ENCODE data around the gene MYO6.

Gene MYO6

GRCh38 chr6:75819776-75820487, 70.9 kb downstream of the MYO6 start:
- no peak for DNase-seq (ENCODE audit: low read depth in 2 of 2, low spot score in 1 of 2)

DNA sequence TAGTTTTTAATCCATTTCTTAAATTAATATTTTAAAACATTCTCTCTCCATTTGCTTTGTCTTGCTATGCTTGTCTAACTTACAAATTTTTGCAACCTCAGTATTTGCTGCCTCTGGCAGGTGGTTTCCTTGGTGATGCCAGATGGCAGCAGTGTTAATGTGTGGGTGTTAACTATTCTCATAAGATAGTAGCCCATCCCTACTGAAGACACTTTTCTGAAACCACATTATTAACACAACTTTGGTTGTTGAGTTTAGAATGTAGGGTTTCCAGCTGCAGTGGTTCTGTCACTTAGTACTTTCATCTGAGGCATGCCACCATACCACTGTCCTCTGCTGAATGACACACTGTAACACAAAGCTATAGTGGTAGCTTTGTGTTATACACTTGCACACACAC, 75.1 kb downstream of the MYO6 start:
- DNase-seq (ENCODE audit: low read depth in 2 of 2, low spot score in 1 of 2): no peak

DNA sequence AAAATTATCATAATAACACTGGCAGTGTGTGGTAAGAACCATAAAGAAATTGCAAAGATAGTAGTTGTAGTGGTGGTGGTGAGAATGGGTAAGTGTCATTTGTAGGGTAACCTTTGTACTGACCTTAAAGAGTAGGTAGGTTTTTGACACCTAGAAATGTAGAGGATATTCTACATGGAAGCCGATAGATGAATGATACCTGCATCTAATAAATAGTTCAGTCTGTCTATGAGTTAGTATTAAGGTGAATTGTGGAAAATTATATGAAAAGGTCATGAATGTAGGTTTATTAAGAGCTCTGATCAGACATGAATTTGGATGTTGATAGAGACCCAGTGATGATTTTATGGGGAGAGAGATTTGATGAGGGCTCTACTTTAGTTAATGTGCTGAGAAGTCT, 78.1 kb downstream of the MYO6 start:
- no peak for DNase-seq (ENCODE audit: low read depth in 2 of 2, low spot score in 1 of 2)

DNA sequence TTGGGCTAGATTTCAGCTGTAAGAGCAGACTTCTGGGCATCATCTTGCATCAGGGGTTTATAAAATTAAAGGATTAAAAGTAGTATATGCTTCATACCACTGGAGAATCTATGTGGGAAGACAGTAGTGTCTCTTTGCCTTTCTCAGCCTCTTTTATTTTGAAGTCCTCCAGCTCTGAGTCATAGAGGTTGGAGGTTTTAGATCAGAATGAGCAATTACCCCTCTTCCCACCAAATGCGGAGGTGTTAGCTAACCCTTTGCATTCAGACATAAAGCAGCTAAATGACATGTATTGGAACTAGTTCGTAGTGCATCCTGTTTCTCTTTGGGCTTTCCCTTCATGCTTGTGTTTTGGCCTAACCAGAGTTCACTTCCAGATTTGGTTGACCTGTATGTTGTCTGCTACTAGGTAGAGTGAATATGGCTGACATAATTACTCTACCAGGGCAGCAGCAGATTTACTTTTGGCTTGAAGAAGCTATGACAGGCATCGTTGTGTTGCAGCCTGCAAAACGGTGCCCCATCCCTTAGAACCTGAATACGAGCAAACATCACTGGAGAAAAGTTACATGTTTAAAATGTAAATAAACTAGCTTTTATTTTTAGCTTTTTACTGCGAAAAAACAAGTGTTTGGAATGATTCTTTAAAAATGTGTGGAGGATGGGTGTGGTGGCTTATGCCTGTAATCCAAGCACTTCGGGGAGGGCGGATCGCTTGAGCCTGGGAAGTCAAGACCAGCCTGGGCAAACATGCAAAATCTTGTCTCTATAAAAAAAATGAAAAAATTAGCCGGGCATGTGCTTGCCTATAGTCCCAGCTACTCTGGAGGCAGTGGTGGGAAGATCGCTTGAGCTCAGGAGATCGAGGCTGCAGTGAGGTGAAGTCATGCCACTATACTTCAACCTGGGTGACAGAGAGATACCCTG, 82.2 kb downstream of the MYO6 start:
- DNase-seq (ENCODE audit: low read depth in 2 of 2, low spot score in 1 of 2): no peak

GRCh38 chr6:75834447-75834846, 85.4 kb downstream of the MYO6 start:
- no peak for DNase-seq (ENCODE audit: low read depth in 2 of 2, low spot score in 1 of 2)

- no peak for DNase-seq (ENCODE audit: low read depth in 2 of 2, low spot score in 1 of 2)
These were observed 93.2 kb downstream of the MYO6 start for GRCh38 chr6:75842191-75842590.

GRCh38 chr6:75842732-75843131, 93.7 kb downstream of the MYO6 start:
- no peak for DNase-seq (ENCODE audit: low read depth in 2 of 2, low spot score in 1 of 2)

DNA sequence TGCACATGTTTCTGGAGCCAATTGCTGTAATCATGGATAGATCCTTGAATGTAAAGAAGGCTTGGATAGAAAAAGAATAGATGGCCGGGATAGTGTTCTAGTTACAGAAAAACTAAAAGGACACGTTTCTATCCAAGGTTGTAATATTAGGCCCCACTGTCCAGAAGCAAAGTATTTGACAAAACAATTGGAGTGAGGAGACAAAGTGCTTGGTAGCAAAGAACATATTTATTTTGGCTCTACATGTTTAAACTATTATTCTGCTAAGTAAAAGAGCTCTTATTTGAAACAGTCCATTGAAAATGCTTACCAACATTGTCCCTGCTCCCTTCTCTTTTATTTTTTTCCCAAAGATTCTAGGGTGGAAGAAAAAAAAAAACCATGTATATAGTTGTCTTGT, 94.4 kb downstream of the MYO6 start:
- no peak for DNase-seq (ENCODE audit: low read depth in 2 of 2, low spot score in 1 of 2)

DNA sequence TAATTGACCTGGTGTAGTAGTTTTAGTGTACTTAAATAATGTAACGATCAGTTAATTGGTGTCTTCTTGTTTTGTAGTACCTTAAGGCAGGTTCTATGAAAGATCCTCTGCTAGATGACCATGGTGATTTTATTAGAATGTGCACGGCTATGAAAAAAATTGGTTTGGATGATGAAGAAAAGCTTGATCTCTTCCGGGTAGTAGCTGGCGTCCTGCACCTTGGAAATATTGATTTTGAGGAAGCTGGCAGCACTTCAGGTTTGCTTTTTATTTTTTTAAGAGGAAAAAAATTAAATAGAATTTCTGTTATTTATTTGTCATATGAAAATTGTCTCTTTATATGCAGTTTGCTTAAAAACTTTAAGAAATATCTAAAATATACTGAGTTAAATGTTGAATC, 99.2 kb downstream of the MYO6 start:
- no peak for DNase-seq (ENCODE audit: low read depth in 2 of 2, low spot score in 1 of 2)

- DNase-seq (ENCODE audit: low read depth in 2 of 2, low spot score in 1 of 2): no peak
These were observed 100.4 kb downstream of the MYO6 start for GRCh38 chr6:75849329-75850025.

DNA sequence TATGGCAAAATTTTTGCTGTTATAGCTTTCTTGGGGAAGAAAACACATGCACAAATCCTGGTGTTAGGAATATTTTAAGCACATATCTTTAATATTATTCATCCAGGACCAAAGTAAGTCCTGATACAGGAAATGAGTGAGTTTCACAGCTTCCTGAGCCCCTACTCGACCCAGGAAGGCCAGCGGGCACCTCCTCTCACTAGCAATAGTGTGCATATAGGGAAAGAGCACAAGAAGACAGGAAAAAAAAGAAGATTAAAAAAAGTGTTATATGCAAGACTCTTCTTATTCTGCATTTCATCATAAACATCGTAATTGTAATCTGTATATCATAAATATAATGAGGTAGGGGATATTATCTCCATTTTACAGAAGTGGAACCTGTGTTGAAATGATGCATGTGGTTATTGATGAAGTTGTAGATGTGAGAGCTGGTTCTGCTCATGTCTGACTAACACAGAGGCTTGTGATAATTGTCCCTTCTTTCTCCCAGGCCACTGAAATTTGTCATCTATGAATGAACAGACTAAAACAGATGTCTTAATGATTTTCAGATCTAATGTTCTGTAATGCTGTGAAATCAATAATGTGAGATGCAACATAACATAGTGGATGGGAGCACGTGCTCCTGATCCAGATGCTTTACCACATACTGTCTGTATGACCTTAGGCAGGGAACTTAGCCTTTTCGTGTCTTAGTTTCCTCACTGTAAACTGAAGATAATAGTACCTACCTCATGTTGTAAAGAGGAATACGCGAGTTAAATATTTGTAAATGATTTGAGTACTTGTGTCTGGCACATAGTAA, 101.2 kb downstream of the MYO6 start:
- no peak for DNase-seq (ENCODE audit: low read depth in 2 of 2, low spot score in 1 of 2)

DNA sequence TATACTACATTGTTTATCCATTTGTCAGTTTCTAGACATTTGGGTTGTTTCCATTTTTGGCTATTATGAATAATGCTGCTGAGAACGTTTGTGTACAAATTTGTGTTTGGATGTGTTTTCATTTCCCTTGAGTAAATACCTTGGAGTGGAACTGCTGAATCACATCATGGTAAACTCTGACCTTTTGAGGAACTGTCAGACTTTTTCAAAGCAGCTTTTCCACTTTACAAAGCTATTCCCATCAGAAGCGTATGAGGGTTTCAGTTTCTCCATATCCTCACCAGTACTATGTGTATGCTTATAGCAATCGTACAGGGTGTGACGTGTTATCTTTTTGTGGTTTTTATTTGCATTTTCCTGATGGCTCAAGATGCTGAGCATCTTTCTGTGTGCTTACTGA, 103.7 kb downstream of the MYO6 start:
- DNase-seq (ENCODE audit: low read depth in 2 of 2, low spot score in 1 of 2): no peak

GRCh38 chr6:75853806-75854205, 104.8 kb downstream of the MYO6 start:
- DNase-seq (ENCODE audit: low read depth in 2 of 2, low spot score in 1 of 2): no peak

DNA sequence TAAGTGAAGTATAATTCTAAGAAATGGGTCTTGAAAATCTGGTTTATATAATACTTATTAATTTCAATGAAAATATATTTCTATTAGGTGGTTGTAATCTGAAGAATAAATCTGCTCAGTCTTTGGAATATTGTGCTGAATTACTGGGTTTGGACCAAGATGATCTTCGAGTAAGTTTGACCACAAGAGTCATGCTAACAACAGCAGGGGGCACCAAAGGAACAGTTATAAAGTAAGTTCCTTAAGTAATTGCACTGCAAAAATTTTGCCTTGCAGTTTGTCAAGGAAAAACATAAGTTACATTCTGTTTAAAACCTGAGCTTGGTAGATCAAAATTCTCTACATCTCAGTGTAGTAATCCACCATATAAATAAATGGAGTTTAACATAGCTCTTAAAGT, 106.0 kb downstream of the MYO6 start:
- no peak for DNase-seq (ENCODE audit: low read depth in 2 of 2, low spot score in 1 of 2)

GRCh38 chr6:75856902-75857301, 107.9 kb downstream of the MYO6 start:
- no peak for DNase-seq (ENCODE audit: low read depth in 2 of 2, low spot score in 1 of 2)

DNA sequence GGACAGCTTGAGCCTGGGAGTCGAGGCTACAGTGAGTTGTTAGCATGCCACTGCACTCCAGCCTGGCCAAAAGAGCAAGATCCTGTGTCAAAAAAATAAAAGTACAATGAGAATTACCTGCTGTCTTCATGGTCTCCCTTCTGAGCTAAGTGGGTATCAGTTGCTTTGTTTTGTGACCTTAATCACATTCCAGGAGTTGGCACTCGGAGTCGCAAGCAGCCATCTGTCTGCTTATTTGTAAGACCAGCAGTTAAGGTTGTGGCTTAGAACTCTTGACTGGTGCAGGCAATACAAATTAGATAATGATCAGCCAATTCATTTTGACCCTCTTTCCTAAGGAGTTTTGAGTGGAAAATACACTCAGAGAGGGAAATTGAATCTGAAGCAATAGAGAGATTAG, 114.0 kb downstream of the MYO6 start:
- no peak for DNase-seq (ENCODE audit: low read depth in 2 of 2, low spot score in 1 of 2)

DNA sequence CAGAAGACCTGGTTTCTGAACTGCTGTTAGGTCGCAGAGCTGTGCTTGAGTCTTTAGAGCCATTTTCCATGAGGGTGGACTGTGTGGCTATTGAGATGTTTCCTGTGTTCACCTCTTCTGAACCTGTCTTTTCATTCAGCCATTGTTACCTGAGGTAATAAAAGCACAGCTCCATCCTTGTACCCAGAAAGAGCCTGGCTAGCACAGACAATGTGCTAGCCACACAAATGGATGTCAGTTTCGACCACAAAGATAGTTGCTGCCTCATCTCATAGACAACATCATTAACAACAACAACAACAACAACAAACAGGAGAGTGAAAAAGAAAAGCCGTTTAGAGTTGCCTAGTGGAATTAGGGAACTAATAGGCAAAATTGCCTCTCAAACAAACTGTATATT, 114.7 kb downstream of the MYO6 start:
- no peak for DNase-seq (ENCODE audit: low read depth in 2 of 2, low spot score in 1 of 2)

GRCh38 chr6:75864446-75864845, 115.4 kb downstream of the MYO6 start:
- DNase-seq (ENCODE audit: low read depth in 2 of 2, low spot score in 1 of 2): no peak

DNA sequence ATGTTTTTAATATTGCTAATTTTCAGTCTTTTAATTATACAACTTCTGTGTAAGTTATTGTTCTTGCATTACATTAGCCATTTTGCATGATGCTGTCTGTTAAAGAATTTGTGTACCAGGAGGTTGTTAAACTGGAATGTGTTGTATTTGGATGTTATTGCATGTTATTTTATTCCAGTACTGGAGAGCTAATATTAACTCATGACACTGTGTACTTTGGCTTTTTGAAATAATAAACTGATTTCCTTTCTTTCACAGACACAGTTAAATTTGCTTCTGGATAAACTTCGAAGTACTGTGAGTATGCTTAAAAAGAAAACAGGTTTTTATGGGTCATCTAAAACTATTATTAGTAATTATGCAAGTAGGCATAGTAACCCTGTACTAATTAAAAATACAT, 121.3 kb downstream of the MYO6 start:
- DNase-seq (ENCODE audit: low read depth in 2 of 2, low spot score in 1 of 2): no peak

- no peak for DNase-seq (ENCODE audit: low read depth in 2 of 2, low spot score in 1 of 2)
These were observed 125.2 kb downstream of the MYO6 start for GRCh38 chr6:75874224-75874623.

DNA sequence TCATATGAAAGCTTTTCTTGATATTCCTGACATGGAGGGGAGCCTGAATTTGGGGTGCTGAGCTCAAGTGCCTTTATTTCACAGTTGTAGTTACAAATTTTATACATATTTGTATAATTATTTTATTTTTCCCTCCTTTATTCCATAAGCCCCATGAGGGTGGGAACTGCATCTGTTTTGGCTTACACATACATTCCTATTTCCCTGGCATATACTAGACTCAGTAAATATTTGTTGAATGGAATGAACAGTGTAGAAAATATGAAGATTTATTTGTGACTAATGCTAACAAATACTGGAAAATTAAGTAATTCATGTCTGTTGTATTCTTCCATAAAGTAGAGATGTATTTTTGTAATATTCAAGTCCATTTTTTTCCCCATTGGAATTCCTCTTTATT, 127.1 kb downstream of the MYO6 start:
- DNase-seq (ENCODE audit: low read depth in 2 of 2, low spot score in 1 of 2): no peak

Measured in stimulated activated CD8-positive, alpha-beta memory T cell treated with anti-CD3 and anti-CD28 coated beads, Interleukin-4, amount 100 ng/mL, for 1 hour (primary cell).